H9 (cell line): ENCODE results near the gene HES1. TPM values are rescaled to one million over a fixed set of nuclear protein-coding genes. Genes with fewer than 3 reads are reported as not detected.
A peak's percentile ranks its signal among the peaks of the same experiment; 100 is the strongest.

Source experiments
- DNase-seq: peaks from one replicate; pipeline ENCODE4 v3.0.0-alpha.2; 2017
- H2AFZ ChIP-seq: one replicate; pipeline ENCODE4 v1.6.1; 2013; ENCODE audit warnings: mild to moderate bottlenecking, low read length, control low read depth, moderate library complexity
- H2AK5ac ChIP-seq: 2 replicates; pipeline ENCODE4 v1.6.1; 2013; ENCODE audit warnings: low read length, control low read depth, mixed read lengths; ENCODE audit not compliant: insufficient read length
- H2BK120ac ChIP-seq: one replicate; pipeline ENCODE4 v1.6.1; 2013; ENCODE audit warnings: low read depth, mild to moderate bottlenecking, low read length, control low read depth, inconsistent platforms; ENCODE audit not compliant: poor library complexity, severe bottlenecking
- H2BK12ac ChIP-seq: 2 replicates; pipeline ENCODE4 v1.6.1; 2013; ENCODE audit warnings: low read length, control low read depth, mixed read lengths, low read depth; ENCODE audit not compliant: insufficient read length
- H2BK15ac ChIP-seq: 2 replicates; pipeline ENCODE4 v1.6.1; 2013; ENCODE audit warnings: low read depth, low read length, control low read depth
- H2BK20ac ChIP-seq: one replicate; pipeline ENCODE4 v1.6.1; 2013; ENCODE audit warnings: low read depth, mild to moderate bottlenecking, low read length, control low read depth, inconsistent platforms; ENCODE audit not compliant: poor library complexity, severe bottlenecking
- H2BK5ac ChIP-seq: 2 replicates; pipeline ENCODE4 v1.6.1; 2013; ENCODE audit warnings: low read length, control low read depth, mixed read lengths; ENCODE audit not compliant: insufficient read length
- H3K14ac ChIP-seq: 2 replicates; pipeline ENCODE4 v1.6.1; 2013; ENCODE audit warnings: low read length, control low read depth; ENCODE audit not compliant: insufficient read depth
- H3K18ac ChIP-seq: 2 replicates; pipeline ENCODE4 v1.6.1; 2013; ENCODE audit warnings: low read depth, mild to moderate bottlenecking, mixed read lengths, low read length, control low read depth; ENCODE audit not compliant: insufficient read length
- H3K23ac ChIP-seq: 2 replicates; pipeline ENCODE4 v1.6.1; 2013; ENCODE audit warnings: low read length, control low read depth, mixed read lengths, low read depth; ENCODE audit not compliant: insufficient read length
- H3K23me2 ChIP-seq: 2 replicates; pipeline ENCODE4 v1.6.1; 2013; ENCODE audit warnings: low read depth, mild to moderate bottlenecking, mixed read lengths, low read length, control low read depth; ENCODE audit not compliant: insufficient read length, poor library complexity, severe bottlenecking
- H3K27ac ChIP-seq: 2 replicates; pipeline ENCODE4 v1.5.1; 2013; ENCODE audit warnings: low read length, control low read depth, mixed read lengths, low read depth; ENCODE audit not compliant: insufficient read length
- H3K27me3 ChIP-seq: 2 replicates; pipeline ENCODE4 v1.6.1; 2013; ENCODE audit warnings: low read length, control low read depth, inconsistent platforms; ENCODE audit not compliant: insufficient read depth
- H3K4ac ChIP-seq: 2 replicates; pipeline ENCODE4 v1.6.1; 2013; ENCODE audit warnings: low read depth, mild to moderate bottlenecking, control low read depth, inconsistent platforms, low read length, moderate library complexity
- H3K4me1 ChIP-seq: 2 replicates; pipeline ENCODE4 v1.6.1; 2013; ENCODE audit warnings: low read length, control low read depth, inconsistent platforms; ENCODE audit not compliant: insufficient read depth
- H3K4me2 ChIP-seq: 2 replicates; pipeline ENCODE4 v1.6.1; 2013; ENCODE audit warnings: low read length, control low read depth, mixed read lengths; ENCODE audit not compliant: insufficient read length, insufficient read depth
- H3K56ac ChIP-seq: 2 replicates; pipeline ENCODE4 v1.6.1; 2013; ENCODE audit warnings: low read depth, mild to moderate bottlenecking, mixed read lengths, low read length, control low read depth; ENCODE audit not compliant: insufficient read length
- H3K79me1 ChIP-seq: 2 replicates; pipeline ENCODE4 v1.6.1; 2013; ENCODE audit warnings: low read depth, mild to moderate bottlenecking, moderate library complexity, low read length, control low read depth, inconsistent platforms; ENCODE audit not compliant: insufficient read depth, poor library complexity, severe bottlenecking
- H3K79me2 ChIP-seq: 2 replicates; pipeline ENCODE4 v1.6.1; 2013; ENCODE audit warnings: low read length, control low read depth, inconsistent platforms; ENCODE audit not compliant: insufficient read depth
- H3K9ac ChIP-seq: 2 replicates; pipeline ENCODE4 v1.6.1; 2013; ENCODE audit warnings: low read length, control low read depth, mixed read lengths; ENCODE audit not compliant: insufficient read length; ENCODE audit errors: extremely low read depth
- H3K9me3 ChIP-seq: one replicate; pipeline ENCODE4 v1.6.1; 2013; ENCODE audit warnings: low read depth, low read length, inconsistent platforms; ENCODE audit not compliant: control insufficient read depth
- H3T11ph ChIP-seq: one replicate; pipeline ENCODE4 v1.6.1; 2013; ENCODE audit warnings: mild to moderate bottlenecking, low read length, control low read depth, inconsistent platforms
- H4K20me1 ChIP-seq: one replicate; pipeline ENCODE4 v1.6.1; 2013; ENCODE audit not compliant: control insufficient read depth, insufficient read length, insufficient read depth
- H4K5ac ChIP-seq: 2 replicates; pipeline ENCODE4 v1.6.1; 2013; ENCODE audit warnings: low read depth, mild to moderate bottlenecking, mixed read lengths, low read length, control low read depth; ENCODE audit not compliant: insufficient read length
- H4K8ac ChIP-seq: replicated peaks from 2 replicates; pipeline ENCODE4 v1.6.1; 2013; ENCODE audit warnings: low read length, control low read depth, mixed read lengths, low read depth; ENCODE audit not compliant: insufficient read length
- H4K91ac ChIP-seq: 2 replicates; pipeline ENCODE4 v1.6.1; 2013; ENCODE audit warnings: low read depth, mild to moderate bottlenecking, moderate library complexity, mixed read lengths, low read length, control low read depth; ENCODE audit not compliant: insufficient read length
- H3K27ac Mint-ChIP-seq, 3 experiments: 2 replicates in 2 of 3; 3 replicates in 1 of 3; pipeline ENCODE4 v1.8.0; 2020 to 2021; ENCODE audit warnings: mixed read lengths in 3 of 3, mild to moderate bottlenecking in 1 of 3, moderate library complexity in 1 of 3
- H3K27me3 Mint-ChIP-seq: 2 replicates; pipeline ENCODE4 v1.8.0; 2021; ENCODE audit warnings: low read depth, mild to moderate bottlenecking, moderate library complexity, mixed read lengths
- H3K36me3 Mint-ChIP-seq, 3 experiments: 2 replicates in 2 of 3; 3 replicates in 1 of 3; pipeline ENCODE4 v1.8.0; 2020 to 2021; ENCODE audit warnings: low read depth in 3 of 3, mixed read lengths in 3 of 3; ENCODE audit not compliant: insufficient read depth in 1 of 3
- H3K4me1 Mint-ChIP-seq, 2 experiments: 2 replicates each; pipeline ENCODE4 v1.8.0; 2020; ENCODE audit warnings: mixed read lengths in 2 of 2
- H3K4me3 Mint-ChIP-seq, 2 experiments: 2 replicates in 1 of 2; 3 replicates in 1 of 2; pipeline ENCODE4 v1.8.0; 2020 to 2021; ENCODE audit warnings: mild to moderate bottlenecking in 2 of 2, mixed read lengths in 2 of 2, moderate library complexity in 1 of 2
- H3K9me3 Mint-ChIP-seq, 2 experiments: 2 replicates in 1 of 2; 3 replicates in 1 of 2; pipeline ENCODE4 v1.8.0; 2020; ENCODE audit warnings: mild to moderate bottlenecking in 2 of 2, mixed read lengths in 2 of 2, moderate library complexity in 1 of 2
- CTCF ChIP-seq: fragments of 200-600 bp; sonication (generic); conservative IDR thresholded peaks from 3 replicates; pipeline ENCODE4 v1.8.0; 2021; ENCODE audit warnings: antibody characterized with exemption, mild to moderate bottlenecking
- WGBS: extraction: QIAGEN DNeasy Blood & Tissue Kit; methylation state at CpG from one replicate; pipeline ENCODE4 v1.1.7; 2013; ENCODE audit warnings: missing lambda C conversion rate, low lambda C conversion rate, mixed read lengths; ENCODE audit not compliant: insufficient read length; ENCODE audit errors: extremely low coverage; 5-methylcytosine and 5-hydroxymethylcytosine counted together
- total RNA-seq: library from RNA; stranded (reverse); gene quantifications from 2 replicates; pipeline ENCODE4 v1.2.1, GENCODE V29; 2021

Gene HES1
- total RNA-seq, 1 experiment from 2014 or later: 23.2 TPM

- Histone ChIP-seq H3K4me1 (0 out of 2 replicates have a peak, but pooled peaks cover 3% of the 10 kb centered on the region), H4K91ac (no peak overlapping the region), H3K79me2 (no peaks in the 10 kb centered on the region), H3K27me3 (no peaks in the 10 kb centered on the region), H3K4me2 (no peak overlapping the region), H3K14ac (no peak overlapping the region), H4K20me1 (no peaks in the 10 kb centered on the region), H3K9ac (no peak overlapping the region), H4K8ac (no peak overlapping the region), H3K27ac (no peak overlapping the region), H2BK5ac (no peak overlapping the region), H3K18ac (no peak overlapping the region), H3K79me1 (no peaks in the 10 kb centered on the region), H3K56ac (no peak overlapping the region), H3K23me2 (no peaks in the 10 kb centered on the region), H3K23ac (no peak overlapping the region), H3T11ph (no peak overlapping the region), H2BK15ac (no peak overlapping the region), H3K9me3 (no peaks in the 10 kb centered on the region), H4K5ac (no peak overlapping the region), H2BK12ac (no peak overlapping the region), H2AFZ (no peak overlapping the region), H2AK5ac (no peak overlapping the region), H2BK20ac (no peak overlapping the region), H3K4ac (no peak overlapping the region), H2BK120ac (no peak overlapping the region)
- Mint-ChIP-seq H3K9me3 (no peaks in the 10 kb centered on the region), H3K27ac (peak overlapping the region in 1 of 3 experiments; percentile 74; a peak in 1 of 7 replicates), H3K27me3 (peaks cover 12% of the 10 kb centered on the region), H3K36me3 (no peaks in the 10 kb centered on the region), H3K4me1 (peaks cover 21 to 23% of the 10 kb centered on the region in 2 experiments), H3K4me3 (no peak overlapping the region)
- no peak for TF ChIP-seq CTCF
- no peak for DNase-seq
- no CpG with 5 or more reads among the region's 10 CpGs for WGBS
Observed at GRCh38 chr3:194092881-194093301, 43.1 kb upstream of the HES1 start.
